ENCODE results near the gene TRNAU1AP. TPM values are rescaled to one million over a fixed set of nuclear protein-coding genes. Genes with fewer than 3 reads are reported as not detected.

Gene TRNAU1AP
- total RNA-seq, 1 donor from 2014 or later: 38.6 TPM

DNA sequence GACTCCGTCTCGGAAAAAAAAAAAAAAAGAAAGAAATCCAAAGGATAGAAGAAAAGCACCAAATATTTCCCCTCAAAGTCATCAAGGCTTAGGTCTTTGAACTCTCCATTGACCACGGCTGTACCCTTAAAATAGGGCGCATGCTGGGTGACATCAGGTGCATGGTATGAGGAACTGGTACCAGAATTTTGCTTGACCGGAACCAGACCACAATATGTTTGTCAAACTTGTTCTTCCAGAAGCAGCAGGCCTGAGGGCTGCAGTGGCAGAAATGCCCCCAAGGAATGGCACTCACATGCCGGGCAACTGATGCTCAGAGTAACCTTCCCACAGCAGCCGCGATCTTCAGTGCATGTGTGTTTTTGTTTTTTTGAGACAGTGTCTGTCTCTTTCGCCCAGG is 26.0 kb upstream of the TRNAU1AP start:
- Mint-ChIP-seq H3K4me1 (ENCODE audit: low read depth) (peaks cover 29% of the 10 kb centered on the region), H3K36me3 (ENCODE audit: insufficient read depth) (peaks cover 18% of the 10 kb centered on the region), H3K27ac (no peak overlapping the region), H3K4me3 (ENCODE audit: low read depth) (no peak overlapping the region), H3K27me3 (no peaks in the 10 kb centered on the region), H3K9me3 (ENCODE audit: low read depth) (no peaks in the 10 kb centered on the region)
- DNase-seq (ENCODE audit: low spot score, unreplicated experiment): no peak
- TF ChIP-seq, protein P1, sequence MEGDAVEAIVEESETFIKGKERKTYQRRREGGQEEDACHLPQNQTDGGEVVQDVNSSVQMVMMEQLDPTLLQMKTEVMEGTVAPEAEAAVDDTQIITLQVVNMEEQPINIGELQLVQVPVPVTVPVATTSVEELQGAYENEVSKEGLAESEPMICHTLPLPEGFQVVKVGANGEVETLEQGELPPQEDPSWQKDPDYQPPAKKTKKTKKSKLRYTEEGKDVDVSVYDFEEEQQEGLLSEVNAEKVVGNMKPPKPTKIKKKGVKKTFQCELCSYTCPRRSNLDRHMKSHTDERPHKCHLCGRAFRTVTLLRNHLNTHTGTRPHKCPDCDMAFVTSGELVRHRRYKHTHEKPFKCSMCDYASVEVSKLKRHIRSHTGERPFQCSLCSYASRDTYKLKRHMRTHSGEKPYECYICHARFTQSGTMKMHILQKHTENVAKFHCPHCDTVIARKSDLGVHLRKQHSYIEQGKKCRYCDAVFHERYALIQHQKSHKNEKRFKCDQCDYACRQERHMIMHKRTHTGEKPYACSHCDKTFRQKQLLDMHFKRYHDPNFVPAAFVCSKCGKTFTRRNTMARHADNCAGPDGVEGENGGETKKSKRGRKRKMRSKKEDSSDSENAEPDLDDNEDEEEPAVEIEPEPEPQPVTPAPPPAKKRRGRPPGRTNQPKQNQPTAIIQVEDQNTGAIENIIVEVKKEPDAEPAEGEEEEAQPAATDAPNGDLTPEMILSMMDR (IDR thresholded peaks at IDR 0.05; ENCODE audit: unreplicated experiment): no peak

DNA sequence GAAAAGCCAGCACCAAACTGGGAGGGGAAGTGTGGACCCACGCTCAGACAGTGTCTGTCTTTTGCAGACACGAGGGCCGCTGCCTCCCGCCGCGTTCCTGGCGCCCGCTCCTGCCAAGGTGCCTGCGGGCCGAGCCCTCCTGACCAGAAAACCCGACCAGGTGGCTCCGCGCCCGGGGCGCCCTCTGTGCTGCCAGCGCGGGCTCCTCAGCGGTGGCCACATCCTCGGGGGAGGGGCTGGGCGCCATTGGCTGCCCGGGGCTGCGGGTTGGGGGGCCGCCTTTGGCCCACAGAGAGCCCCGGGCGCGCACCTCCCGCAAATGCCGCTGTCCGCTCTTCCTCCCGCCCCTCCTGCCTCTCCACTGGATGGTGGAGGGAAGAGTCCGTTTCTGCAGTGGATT is 22.4 kb upstream of the TRNAU1AP start:
- Mint-ChIP-seq H3K9me3 (ENCODE audit: low read depth) (no peaks in the 10 kb centered on the region), H3K27ac (no peak overlapping the region), H3K36me3 (ENCODE audit: insufficient read depth) (peaks cover 17% of the 10 kb centered on the region), H3K27me3 (no peaks in the 10 kb centered on the region), H3K4me1 (ENCODE audit: low read depth) (peaks cover 8% of the 10 kb centered on the region), H3K4me3 (ENCODE audit: low read depth) (no peak overlapping the region)
- TF ChIP-seq, protein P1 (IDR thresholded peaks at IDR 0.05; ENCODE audit: unreplicated experiment): no peak
- no peak for DNase-seq (ENCODE audit: low spot score, unreplicated experiment)

DNA sequence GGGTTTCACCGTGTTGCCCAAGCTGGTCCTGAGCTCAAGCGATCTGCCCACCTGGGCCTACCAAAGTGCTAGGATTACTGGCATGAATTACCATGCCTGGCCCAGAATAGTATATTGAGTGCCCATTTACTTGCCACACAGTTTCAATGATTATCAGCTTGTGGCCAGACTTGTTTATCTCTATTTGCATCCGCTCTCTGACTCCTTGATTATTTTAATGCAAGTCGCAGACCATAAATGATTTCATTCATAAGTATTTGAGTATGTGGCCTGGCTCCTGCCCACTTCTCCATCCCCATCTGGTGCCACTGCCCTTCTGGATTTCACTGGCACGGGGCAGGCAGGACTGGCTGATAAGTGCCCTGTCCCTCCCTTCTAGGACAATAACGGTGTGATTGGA is 18.2 kb upstream of the TRNAU1AP start:
- Mint-ChIP-seq H3K4me3 (ENCODE audit: low read depth) (no peak overlapping the region), H3K4me1 (ENCODE audit: low read depth) (no peaks in the 10 kb centered on the region), H3K27me3 (no peaks in the 10 kb centered on the region), H3K9me3 (ENCODE audit: low read depth) (no peaks in the 10 kb centered on the region), H3K36me3 (ENCODE audit: insufficient read depth) (peaks cover 25% of the 10 kb centered on the region), H3K27ac (no peak overlapping the region)
- TF ChIP-seq, protein P1 (IDR thresholded peaks at IDR 0.05; ENCODE audit: unreplicated experiment): no peak
- DNase-seq (ENCODE audit: low spot score, unreplicated experiment): no peak

DNA sequence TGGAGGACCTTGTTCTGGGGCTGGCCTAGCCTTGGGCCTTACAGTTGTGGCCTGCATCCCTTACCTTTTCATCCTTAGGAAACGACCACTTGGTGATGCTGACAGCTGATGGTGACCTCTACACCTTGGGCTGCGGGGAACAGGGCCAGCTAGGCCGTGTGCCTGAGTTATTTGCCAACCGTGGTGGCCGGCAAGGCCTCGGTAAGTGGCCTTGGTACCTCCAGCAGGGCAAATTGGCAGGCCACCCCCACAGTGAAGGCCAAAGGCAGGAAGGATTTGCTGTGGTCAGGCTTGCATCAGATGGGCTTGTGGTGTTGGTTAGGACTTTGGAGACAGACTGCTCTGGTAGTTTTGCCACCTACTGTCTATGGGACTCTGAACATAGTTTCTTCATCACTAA is 17.7 kb upstream of the TRNAU1AP start:
- Mint-ChIP-seq H3K27ac (no peak overlapping the region), H3K4me3 (ENCODE audit: low read depth) (no peak overlapping the region), H3K27me3 (no peaks in the 10 kb centered on the region), H3K4me1 (ENCODE audit: low read depth) (no peaks in the 10 kb centered on the region), H3K9me3 (ENCODE audit: low read depth) (no peaks in the 10 kb centered on the region), H3K36me3 (ENCODE audit: insufficient read depth) (peaks cover 25% of the 10 kb centered on the region)
- DNase-seq (ENCODE audit: low spot score, unreplicated experiment): no peak
- TF ChIP-seq, protein P1 (IDR thresholded peaks at IDR 0.05; ENCODE audit: unreplicated experiment): no peak

DNA sequence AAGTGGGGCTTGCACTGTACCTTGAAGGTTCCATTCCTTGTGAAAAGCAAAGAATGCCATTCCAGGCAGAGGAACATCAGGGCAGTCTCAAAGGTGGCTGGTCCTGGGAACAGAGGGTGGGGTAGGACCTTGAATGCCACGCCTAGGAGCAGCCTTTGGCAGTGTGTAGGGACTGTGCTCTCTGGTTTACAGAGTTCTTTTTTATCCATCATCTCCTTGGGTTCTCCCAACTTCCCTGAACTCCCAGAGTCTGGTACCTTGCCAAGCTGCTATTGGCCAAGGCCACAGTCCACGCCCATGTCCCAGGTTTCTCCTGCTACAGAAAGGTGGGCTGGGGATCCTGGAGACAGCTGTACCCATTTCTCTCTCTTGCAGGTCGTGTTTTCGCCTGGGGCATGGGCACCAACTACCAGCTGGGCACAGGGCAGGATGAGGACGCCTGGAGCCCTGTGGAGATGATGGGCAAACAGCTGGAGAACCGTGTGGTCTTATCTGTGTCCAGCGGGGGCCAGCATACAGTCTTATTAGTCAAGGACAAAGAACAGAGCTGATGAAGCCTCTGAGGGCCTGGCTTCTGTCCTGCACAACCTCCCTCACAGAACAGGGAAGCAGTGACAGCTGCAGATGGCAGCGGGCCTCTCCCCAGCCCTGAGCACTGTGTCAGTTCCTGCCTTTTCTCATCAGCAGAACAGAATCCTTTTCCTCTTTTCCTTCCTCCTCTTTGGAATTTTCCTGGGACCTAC is 15.3 kb upstream of the TRNAU1AP start:
- no peaks in the 10 kb centered on the region for H3K27me3 Mint-ChIP-seq
- DNase-seq (ENCODE audit: low spot score, unreplicated experiment): no peak
- peaks cover 13% of the 10 kb centered on the region for H3K36me3 Mint-ChIP-seq (ENCODE audit: insufficient read depth)
- peak overlapping the region; percentile 56 for H3K27ac Mint-ChIP-seq
- H3K9me3 Mint-ChIP-seq (ENCODE audit: low read depth): no peaks in the 10 kb centered on the region
- H3K4me3 Mint-ChIP-seq (ENCODE audit: low read depth): no peak overlapping the region
- H3K4me1 Mint-ChIP-seq (ENCODE audit: low read depth): no peaks in the 10 kb centered on the region
- TF ChIP-seq, protein P1 (IDR thresholded peaks at IDR 0.05; ENCODE audit: unreplicated experiment): no peak

Data from progenitor cell of endocrine pancreas (in vitro differentiated cells).